Raji (cell line): ENCODE measurements around the gene FAR1.

Experiments used
- POLR2A ChIP-seq: IDR thresholded peaks from 2 replicates; pipeline ENCODE4 v1.6.1; 2011; ENCODE audit warnings: low read depth, low read length, control low read depth; ENCODE audit not compliant: insufficient read depth

FAR1 gene, protein sequence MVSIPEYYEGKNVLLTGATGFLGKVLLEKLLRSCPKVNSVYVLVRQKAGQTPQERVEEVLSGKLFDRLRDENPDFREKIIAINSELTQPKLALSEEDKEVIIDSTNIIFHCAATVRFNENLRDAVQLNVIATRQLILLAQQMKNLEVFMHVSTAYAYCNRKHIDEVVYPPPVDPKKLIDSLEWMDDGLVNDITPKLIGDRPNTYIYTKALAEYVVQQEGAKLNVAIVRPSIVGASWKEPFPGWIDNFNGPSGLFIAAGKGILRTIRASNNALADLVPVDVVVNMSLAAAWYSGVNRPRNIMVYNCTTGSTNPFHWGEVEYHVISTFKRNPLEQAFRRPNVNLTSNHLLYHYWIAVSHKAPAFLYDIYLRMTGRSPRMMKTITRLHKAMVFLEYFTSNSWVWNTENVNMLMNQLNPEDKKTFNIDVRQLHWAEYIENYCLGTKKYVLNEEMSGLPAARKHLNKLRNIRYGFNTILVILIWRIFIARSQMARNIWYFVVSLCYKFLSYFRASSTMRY

DNA sequence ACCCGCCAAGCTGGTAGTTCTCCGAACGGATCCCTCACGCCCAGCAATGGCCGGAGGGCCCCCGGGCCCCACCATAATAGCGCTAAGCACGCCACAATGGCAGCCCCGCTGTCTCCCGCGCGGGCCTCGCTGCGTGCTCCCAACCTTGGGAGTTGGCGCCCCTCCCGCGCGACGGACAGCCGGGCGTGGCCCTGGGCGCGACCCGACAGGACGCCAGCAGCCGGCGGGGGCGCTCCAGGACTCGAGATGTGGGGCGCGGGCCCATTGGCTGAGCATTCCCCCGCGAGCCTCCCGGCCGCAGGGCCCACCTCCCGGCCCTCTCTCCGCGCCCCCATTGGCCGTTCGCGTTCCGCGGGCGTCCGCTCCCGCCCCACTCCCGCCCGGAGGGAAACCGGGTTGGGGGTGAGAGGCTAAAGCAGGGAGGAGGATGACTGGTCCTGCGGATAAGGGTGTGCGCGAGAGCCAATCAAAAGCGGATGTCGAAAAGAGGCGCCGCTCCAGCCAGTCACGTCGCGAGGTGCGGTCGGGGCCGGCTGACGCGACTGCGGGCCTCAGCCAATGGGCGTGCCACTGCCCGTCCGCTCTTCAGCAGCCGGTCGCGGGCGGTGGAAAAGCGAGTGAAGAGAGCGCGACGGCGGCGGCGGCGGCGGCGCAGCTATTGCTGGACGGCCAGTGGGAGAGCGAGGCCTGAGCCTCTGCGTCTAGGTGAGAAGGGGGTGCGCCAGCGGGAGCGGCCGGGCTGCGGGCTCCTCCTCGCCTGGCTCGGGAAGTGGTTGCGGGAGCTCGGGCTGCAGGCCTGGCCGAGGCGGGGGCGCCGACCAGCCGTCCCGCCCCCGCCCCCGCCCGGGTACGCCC, at the start of gene FAR1:
Gene FAR1 (plus strand): TSS at position 567 of the 855 bp plus-strand sequence. CDS start 26,098 bp downstream, outside the sequence.
- peak; percentile 45 for TF ChIP-seq POLR2A

DNA sequence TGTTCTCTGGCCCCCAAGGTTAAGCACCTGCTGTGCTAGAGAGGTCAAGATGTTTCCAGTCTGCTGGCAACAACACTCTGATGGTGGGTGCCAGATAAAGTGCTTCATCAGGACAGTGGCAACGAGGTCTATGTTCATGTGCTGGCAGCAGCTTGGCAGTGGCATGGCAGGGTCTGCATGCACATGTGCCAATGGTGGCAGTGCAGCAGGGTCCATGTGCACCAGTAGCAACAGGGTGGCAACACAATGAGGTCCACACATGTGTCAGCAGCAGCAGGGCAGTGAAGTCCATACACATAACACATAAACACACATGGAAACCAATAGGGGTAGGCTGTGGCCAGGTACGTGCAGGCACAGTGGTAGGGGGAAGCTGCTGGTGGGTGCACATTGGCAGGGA, 48.4 kb upstream of the FAR1 start:
- no peak for TF ChIP-seq POLR2A

DNA sequence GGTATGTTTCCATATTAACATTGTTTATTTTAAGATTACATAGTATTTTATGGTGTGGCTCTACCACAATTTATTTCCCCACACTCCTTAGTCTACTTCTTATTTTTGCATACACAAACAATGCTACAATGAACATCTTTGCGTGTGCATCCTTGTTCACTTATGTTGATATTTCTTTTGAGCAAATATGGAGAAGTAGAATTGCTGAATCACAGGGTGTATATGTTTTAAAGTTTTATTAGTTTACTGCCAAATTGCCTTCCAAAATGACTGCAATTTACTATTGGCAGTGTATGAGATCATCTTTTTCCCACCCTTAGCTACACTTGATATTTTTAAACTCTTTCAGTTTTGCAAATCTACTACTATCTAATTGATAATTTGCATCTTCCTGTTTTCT, 38.7 kb upstream of the FAR1 start:
- TF ChIP-seq POLR2A, result no peak

DNA sequence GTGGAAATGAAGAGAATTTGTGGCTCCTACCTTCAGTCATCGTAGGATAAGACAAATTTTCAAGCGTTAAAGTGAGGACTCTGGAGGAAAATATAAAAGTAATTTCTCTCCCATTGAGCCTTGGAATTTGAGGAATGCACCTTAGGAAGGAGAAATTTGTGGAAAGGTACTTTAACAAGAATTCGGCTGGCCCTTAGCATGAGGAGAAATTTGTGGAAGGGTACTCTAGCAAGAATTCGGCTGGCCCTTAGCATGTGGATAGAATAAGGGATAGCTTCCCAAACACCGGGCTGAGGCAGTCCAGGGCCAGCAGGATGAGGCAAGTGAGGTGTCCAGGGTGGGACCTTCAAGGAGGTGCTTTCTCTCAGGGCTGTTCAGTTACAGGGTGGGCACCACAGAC, 33.2 kb upstream of the FAR1 start:
- TF ChIP-seq POLR2A, result no peak

DNA sequence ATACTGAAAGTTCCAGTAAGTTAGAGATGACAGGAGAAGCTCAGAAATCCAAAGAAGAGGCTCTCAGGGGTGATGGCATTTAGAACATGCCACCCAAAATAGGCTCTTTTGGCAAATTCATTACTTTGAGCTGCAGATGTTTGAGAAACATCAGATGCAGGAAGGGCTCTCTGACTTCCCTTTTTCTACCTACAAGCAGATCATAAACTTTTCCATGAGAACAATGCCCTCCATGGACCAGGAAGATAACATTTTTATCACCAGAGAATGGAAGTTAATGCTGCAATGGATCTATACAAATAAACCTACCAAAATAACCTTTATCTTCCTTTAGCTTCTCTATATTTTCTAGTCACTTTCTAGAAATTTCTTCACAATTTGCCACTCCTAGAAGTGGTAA, 32.7 kb upstream of the FAR1 start:
- no peak for TF ChIP-seq POLR2A

DNA sequence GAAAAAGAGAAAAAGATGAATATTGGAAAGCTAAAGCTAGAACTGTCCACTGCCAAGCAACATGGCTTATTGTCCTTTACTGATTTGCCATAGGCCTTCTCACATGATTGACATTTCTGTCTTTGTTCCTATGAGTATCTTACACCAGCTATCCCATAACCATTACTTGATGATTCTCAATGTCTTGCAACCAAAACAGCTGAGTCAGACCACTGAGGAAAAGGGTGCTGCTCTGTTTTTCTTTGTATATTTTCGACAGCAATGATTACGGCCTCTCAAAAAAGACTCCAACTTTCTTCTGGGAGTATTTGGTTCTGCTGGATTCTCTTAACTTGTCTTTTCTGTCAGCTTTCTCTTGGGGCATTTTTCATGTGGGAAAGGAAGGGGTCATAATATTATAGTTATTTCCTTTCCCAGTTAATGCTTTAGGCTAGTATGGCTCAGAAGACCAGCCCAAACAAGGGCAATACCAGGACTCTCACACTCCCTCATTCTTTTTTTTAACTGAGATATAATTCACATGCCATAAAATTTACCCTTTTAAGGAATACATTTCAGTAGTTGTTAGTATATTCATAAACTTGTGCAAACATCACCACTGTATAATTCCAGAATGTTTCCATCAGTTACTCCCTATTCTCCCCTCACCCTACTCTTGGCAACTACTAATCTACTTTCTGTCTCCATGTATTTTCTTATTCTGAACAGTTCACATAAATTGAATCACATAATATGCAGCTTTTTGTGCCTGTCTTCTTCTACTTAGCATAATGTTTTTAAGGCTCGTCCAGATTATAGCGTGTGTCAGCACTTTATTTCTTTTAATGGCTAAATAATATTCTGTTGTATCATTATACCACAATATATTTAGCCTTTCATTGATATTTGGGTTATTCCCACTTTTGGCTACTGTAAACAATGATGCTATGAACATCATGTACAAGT, 31.1 kb upstream of the FAR1 start:
- no peak for TF ChIP-seq POLR2A

DNA sequence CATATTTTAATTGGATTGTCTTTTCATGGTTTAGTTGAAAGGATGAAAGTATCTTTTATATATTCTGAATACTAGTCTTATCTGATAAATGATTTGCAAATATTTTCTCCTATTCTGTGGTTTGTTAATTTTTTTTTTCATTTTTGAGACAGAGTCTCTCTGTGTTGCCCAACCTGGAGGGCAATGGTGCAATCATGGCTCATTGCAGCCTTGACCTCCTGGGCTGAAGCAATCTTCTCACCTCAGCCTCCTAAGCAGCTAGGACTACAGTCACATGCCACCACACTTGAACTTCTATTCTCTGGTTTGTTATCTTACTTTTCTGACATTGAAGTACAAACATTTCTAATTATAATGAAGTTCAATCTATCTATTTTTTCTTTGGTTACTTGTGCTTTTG, 30.0 kb upstream of the FAR1 start:
- no peak for TF ChIP-seq POLR2A

DNA sequence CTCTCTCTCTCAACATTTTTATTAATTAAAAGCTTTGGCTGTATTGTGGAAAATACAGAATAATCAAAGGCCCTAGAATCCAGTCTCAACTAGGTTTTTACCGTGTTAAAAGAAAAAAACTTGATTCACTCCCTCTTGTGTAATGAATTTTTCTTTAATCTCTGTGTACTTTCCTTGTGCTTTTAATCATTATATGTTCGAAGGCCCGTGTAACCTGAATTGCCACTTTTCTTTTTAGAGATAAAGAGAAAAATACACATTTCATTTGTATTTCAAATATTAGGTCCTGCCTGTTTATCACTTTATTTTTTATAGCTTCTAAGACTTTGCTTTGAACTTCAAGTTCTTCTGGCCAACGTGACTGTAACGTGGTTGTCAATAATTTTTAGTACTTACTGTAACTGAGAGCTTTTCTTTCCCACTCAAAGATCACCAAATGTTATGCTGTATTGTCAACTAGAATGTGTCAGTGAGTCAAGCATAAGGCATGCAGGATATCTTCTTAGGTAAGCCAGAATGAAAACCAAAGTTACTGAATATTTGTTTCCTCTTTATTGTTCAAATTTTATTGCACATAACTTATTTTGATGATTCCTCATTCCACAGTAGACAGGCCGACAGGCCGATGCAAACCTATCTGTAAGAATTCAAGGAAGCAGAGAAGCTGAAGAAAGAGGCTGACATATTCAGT, 23.3 kb upstream of the FAR1 start:
- TF ChIP-seq POLR2A, result no peak

DNA sequence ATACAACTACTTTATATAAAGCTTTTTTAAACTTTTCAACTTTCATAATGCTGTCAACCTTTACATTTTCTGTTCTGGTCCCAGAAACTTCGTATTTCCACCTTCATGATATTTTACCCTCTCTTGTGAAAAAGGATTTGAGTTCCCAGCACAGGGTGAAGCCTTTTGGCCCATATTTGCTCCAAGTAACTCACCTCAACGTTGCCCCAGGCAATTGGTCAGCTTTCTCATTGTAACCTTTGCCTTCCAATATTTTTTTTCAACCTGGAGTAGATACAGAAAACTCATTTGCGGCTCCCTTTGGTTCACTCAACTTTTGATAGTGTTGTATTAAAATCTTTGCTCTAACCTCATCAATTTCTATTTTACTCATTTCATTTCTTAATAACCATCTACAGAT, 21.1 kb upstream of the FAR1 start:
- no peak for TF ChIP-seq POLR2A

DNA sequence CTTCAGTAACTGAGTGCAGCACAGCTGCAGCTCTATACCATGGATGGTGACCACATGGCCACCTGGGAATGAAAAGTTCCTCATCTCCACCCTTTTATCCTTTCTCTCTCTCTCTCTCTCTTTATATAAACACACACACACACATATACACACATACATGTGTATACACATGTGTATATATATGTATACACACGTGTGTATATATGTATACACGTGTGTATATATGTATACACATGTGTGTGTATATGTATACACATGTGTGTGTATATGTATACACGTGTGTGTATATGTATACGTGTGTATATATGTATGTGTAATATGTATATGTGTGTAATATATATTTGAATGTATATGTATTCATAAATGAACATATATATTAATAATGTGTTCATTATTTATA, 18.8 kb upstream of the FAR1 start:
- no peak for TF ChIP-seq POLR2A

DNA sequence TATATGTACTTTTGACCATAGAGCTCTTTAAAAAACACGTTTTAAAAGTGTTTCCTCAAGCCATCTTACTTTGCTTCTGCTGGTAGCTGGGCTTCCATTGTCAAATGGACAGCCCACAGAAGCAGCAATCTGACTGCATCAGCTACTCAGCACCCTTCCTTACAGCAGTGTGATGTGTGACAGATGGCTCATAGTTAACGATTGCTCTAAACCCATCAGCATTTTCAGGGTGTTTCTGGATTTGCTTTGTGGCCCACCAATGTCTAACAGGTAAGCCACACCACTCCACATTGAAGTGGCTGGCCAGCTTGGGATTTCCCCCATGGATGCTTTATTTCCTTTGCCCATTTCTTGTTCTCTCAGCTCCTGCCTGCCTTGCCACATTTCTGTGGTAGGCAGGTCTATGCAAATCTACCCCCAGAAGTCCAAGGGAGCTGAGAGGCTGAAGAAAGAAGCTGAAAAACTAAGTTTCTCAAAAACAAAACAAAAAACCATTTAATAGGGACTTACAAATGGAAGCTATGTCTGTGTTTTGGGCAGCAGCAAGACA, 7.3 kb upstream of the FAR1 start:
- TF ChIP-seq POLR2A, result no peak

DNA sequence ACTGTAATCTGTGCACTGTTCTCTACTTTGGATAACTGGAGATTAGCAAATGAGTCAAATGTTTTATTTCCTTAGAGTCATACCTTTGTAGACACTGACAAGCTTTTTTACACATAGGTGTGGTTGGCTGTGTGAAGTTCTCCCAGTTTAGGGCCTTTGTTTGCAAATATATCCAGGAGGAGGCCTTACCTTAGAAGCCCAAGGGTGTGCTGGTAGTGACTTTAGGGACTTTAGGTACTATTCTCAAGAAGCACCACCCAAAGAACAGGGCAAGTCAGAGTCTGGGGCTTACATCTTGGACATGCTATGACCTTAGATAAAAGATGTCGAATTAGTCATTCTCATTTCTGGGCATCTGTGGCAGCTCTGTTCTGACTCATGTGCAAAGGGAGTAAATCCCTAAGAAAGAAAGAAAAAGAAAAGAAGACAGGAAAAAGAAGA, 4.8 kb upstream of the FAR1 start:
- no peak for TF ChIP-seq POLR2A

DNA sequence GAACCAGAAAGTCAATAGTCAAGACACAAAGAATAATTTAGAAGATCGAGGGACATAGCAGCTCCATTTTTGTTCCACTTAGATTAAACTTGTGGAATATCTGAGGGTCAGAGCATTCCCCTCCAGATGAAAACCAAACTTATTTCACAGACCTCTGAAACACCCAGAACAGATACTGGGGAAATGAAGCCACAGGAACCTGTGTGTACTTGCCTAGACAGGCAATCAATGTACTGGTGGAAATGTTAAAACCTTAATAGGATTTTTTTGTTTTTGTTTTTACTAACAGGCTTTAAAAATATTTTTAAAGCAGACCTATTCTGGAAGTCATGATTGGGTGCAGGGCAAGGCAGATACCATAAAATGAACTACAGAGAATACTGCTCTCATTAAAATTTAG, 4.1 kb upstream of the FAR1 start:
- no peak for TF ChIP-seq POLR2A

DNA sequence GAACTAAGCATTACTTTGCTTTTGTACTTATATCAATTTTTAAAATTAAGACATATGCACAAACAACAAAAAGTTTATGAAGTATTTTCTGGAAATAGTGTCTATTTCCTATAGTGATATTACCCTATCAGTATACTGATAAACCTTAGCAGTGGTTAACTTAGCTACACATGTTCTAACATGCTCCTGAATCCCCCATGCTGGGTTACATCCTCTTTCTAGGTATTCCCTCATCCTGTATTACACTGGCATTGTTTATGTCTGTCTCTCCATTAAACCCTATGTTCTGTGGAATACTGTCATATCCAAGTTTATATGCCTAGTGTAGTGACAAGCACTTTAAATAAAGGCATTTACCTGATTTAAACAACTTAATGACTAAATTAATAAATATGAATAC, 1.8 kb upstream of the FAR1 start:
- TF ChIP-seq POLR2A, result no peak
